Kidney (tissue), 14 donors: ENCODE measurements around the gene ZBTB7C. TPM values are rescaled to one million over a fixed set of nuclear protein-coding genes. Genes with fewer than 3 reads are reported as not detected.
A peak's percentile ranks its signal among the peaks of the same experiment; 100 is the strongest.
"Not testable (repeated sequence)": the region's sequence is repeated elsewhere in the genome, so short reads cannot be mapped to it uniquely, and the experiment has no call there.

Experiments used
- DNase-seq, 5 donors: peaks; one replicate each; pipeline ENCODE4 v3.0.0-alpha.2; 2013 to 2020
- FAIRE-seq: peaks from 2 replicates; lab custom pipeline; 2012; peaks lifted over from hg19 to GRCh38; lab: Jason Lieb, UNC
- H3K27ac ChIP-seq, 2 donors: one replicate each; pipeline ENCODE4 v1.7.0; 2013; ENCODE audit warnings: low read depth in 2 of 2, low read length in 2 of 2, inconsistent platforms in 1 of 2
- H3K27me3 ChIP-seq: one replicate; pipeline ENCODE4 v1.7.1; 2013; ENCODE audit warnings: low read length, inconsistent platforms; ENCODE audit not compliant: control insufficient read depth, insufficient read depth
- H3K36me3 ChIP-seq, 3 donors: one replicate each; pipeline versions ENCODE4 v1.7.0 to v1.7.1; 2013; ENCODE audit warnings: low read length in 3 of 3, control low read depth in 1 of 3, inconsistent platforms in 1 of 3; ENCODE audit not compliant: insufficient read depth in 3 of 3, control insufficient read depth in 2 of 3
- H3K4me1 ChIP-seq, 3 donors: one replicate each; pipeline versions ENCODE4 v1.7.0 to v1.7.1; 2013; ENCODE audit warnings: low read length in 3 of 3, inconsistent platforms in 1 of 3, low read depth in 1 of 3; ENCODE audit not compliant: control insufficient read depth in 2 of 3, insufficient read depth in 2 of 3
- H3K4me3 ChIP-seq, 3 donors: one replicate each; pipeline versions ENCODE4 v1.7.0 to v1.8.1; 2013; ENCODE audit warnings: low read length in 3 of 3, control low read depth in 1 of 3, inconsistent platforms in 1 of 3
- H3K9ac ChIP-seq, 3 donors: one replicate each; pipeline versions ENCODE4 v1.7.0 to v1.7.1; 2013; ENCODE audit warnings: low read length in 3 of 3, control low read depth in 1 of 3, inconsistent platforms in 1 of 3
- H3K9me3 ChIP-seq, 3 donors: one replicate each; pipeline versions ENCODE4 v1.7.0 to v1.7.1; 2013; ENCODE audit warnings: low read length in 3 of 3, control low read depth in 1 of 3, inconsistent platforms in 1 of 3; ENCODE audit not compliant: control insufficient read depth in 2 of 3, insufficient read depth in 1 of 3
- CTCF ChIP-seq: IDR thresholded peaks from 3 replicates; pipeline ENCODE4 v1.5.1; 2012; ENCODE audit warnings: mild to moderate bottlenecking, moderate library complexity, borderline replicate concordance; ENCODE audit not compliant: insufficient read depth; ENCODE audit errors: extremely low read depth
- intact Hi-C: fragments of 100-400 bp; cut with DNase I; formaldehyde crosslinking; loops from one replicate; pipeline ENCODE4 v1.11.1; 2022
- polyA plus RNA-seq: library from polyadenylated mRNA; stranded (reverse); fragments of 350-450 nt; fragmentation: Illumina TruSeq; extraction: RNeasy Lipid Tissue Mini Kit (QIAGEN cat#74804); gene quantifications from one replicate; pipeline ENCODE4 v1.2.3, GENCODE V29; 2014; ENCODE audit warnings: low read depth, low replicate concordance; ENCODE audit not compliant: insufficient read depth
- total RNA-seq: library from RNA; stranded (reverse); fragmentation: NEBNext Ultra II Directional; extraction: Animal tissue kit (Norgen Biotek cat#: 25700); gene quantifications from one replicate; pipeline ENCODE4 v1.2.1, GENCODE V29; 2021
- donor health status: control.
- donor health status: control.
- donor health status: control.
- donor health status: control.
- donor health status: control.
- donor health status: DM: yes; HTN: yes; CAD: no.
- donor health status: Normal renal cell carcinoma (clear cell type).

ZBTB7C gene
- total and polyA plus RNA-seq, 2 donors from 2014 or later = 1.8 to 13.8 TPM

GRCh38 chr18:48284743-48285142 lies 124.4 kb downstream of the ZBTB7C start:
- Histone ChIP-seq H3K9me3 (peaks cover 0 to 2% (median 0%) of the 10 kb centered on the region in 3 donors), H3K4me1 (no peaks in the 10 kb centered on the region), H3K36me3 (no peaks in the 10 kb centered on the region), H3K4me3 (no peak overlapping the region), H3K27me3 (no peaks in the 10 kb centered on the region), H3K9ac (no peak overlapping the region), H3K27ac (no peak overlapping the region)
- no peak for TF ChIP-seq CTCF
- DNase-seq (no peak), FAIRE-seq (no peak)
- intact Hi-C loops = no loop called here

DNA sequence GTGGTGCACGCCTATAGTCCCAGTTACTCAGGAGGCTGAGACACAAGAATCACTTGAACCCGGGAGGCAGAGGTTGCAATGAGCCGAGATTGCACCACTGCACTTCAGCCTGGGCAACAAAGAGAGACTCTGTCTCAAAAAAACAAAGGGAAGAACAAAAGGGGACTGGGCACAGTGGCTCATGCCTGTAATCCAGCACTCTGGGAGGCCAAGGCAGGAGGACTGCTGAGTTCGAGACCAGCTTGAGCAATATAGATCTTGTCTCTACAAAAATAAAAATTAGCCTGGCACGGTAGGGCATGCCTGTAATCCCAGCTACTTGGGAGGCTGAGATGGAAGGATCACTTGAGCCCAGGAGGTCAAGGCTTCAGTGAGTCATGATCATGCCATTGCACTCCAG lies 125.2 kb downstream of the ZBTB7C start:
- H3K9ac ChIP-seq, H3K4me3 ChIP-seq, H3K9me3 ChIP-seq, H3K4me1 ChIP-seq, H3K27me3 ChIP-seq, H3K36me3 ChIP-seq, H3K27ac ChIP-seq, intact Hi-C loops, FAIRE-seq: not testable (repeated sequence)
- peak in 1 of 5 donors; percentile 1 for DNase-seq

GRCh38 chr18:48281460-48281859 lies 127.7 kb downstream of the ZBTB7C start:
- H3K9me3 ChIP-seq, H3K4me1 ChIP-seq, H3K36me3 ChIP-seq, intact Hi-C loops, H3K27ac ChIP-seq, H3K9ac ChIP-seq, FAIRE-seq, DNase-seq, H3K27me3 ChIP-seq, H3K4me3 ChIP-seq: not testable (repeated sequence)

GRCh38 chr18:48279312-48279711 lies 129.9 kb downstream of the ZBTB7C start:
- Histone ChIP-seq H3K27ac (no peak overlapping the region), H3K4me1 (no peaks in the 10 kb centered on the region), H3K9ac (no peak overlapping the region), H3K9me3 (no peaks in the 10 kb centered on the region), H3K36me3 (no peaks in the 10 kb centered on the region), H3K4me3 (no peak overlapping the region), H3K27me3 (no peaks in the 10 kb centered on the region)
- DNase-seq (no peak), FAIRE-seq (no peak)
- intact Hi-C loops = no loop called here
- TF ChIP-seq CTCF = no peak

- Histone ChIP-seq H3K36me3 (no peaks in the 10 kb centered on the region), H3K4me1 (no peaks in the 10 kb centered on the region), H3K27ac (no peak overlapping the region), H3K9me3 (no peaks in the 10 kb centered on the region), H3K27me3 (no peaks in the 10 kb centered on the region), H3K9ac (no peak overlapping the region), H3K4me3 (no peak overlapping the region)
- no peak for FAIRE-seq
- no peak for TF ChIP-seq CTCF
- intact Hi-C loops = no loop called here
- DNase-seq = no peak
Observed at GRCh38 chr18:48278081-48278480, 131.1 kb downstream of the ZBTB7C start.
